Measurements from ENCODE around the gene MPHOSPH9.

DNA sequence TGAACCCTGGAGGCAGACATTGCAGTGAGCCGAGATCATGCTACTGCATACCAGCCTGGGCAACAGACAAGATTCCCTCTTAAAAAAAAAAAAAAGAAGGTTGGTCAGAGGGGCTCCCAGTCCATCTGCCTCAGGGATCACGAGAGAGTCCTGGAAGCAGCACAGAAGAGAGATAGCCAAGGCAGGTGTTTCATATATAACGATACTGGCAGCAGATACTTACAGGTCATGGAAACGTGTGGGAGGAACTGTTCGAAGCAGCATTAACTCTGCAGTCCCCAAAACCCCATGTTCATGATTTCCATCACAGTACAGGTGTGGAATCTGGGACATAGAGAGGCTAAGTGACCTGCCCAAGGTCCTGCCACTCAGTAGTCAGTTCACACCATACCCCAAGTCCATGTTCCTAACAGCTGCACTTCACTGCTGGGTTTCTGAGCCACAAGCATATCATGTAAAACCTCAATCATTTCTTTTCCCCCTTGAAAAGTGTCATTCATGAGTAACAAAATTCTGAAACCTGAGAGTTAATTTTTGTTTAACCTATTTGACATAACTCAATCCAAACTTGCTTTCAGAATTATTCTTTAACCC lies 22.0 kb upstream of the MPHOSPH9 start:
- TF ChIP-seq, protein P1, sequence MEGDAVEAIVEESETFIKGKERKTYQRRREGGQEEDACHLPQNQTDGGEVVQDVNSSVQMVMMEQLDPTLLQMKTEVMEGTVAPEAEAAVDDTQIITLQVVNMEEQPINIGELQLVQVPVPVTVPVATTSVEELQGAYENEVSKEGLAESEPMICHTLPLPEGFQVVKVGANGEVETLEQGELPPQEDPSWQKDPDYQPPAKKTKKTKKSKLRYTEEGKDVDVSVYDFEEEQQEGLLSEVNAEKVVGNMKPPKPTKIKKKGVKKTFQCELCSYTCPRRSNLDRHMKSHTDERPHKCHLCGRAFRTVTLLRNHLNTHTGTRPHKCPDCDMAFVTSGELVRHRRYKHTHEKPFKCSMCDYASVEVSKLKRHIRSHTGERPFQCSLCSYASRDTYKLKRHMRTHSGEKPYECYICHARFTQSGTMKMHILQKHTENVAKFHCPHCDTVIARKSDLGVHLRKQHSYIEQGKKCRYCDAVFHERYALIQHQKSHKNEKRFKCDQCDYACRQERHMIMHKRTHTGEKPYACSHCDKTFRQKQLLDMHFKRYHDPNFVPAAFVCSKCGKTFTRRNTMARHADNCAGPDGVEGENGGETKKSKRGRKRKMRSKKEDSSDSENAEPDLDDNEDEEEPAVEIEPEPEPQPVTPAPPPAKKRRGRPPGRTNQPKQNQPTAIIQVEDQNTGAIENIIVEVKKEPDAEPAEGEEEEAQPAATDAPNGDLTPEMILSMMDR (IDR thresholded peaks at IDR 0.05 in 2 of 3, conservative IDR thresholded peaks at IDR 0.05 in 1 of 3; ENCODE audit: borderline replicate concordance in 1 of 3, insufficient read depth in 1 of 3, low read depth in 2 of 3, low read length in 2 of 3), result no peak
- no peak for TF ChIP-seq YY1 (IDR thresholded peaks at IDR 0.05; ENCODE audit: extremely low read depth, insufficient replicate concordance, low read depth, low read length)
- TF ChIP-seq EZH2 (IDR thresholded peaks at IDR 0.05), result no peak
- TF ChIP-seq, protein P2, sequence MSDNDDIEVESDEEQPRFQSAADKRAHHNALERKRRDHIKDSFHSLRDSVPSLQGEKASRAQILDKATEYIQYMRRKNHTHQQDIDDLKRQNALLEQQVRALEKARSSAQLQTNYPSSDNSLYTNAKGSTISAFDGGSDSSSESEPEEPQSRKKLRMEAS (IDR thresholded peaks at IDR 0.05), result no peak
- TF ChIP-seq RAD21 (IDR thresholded peaks at IDR 0.05; ENCODE audit: low read depth), result no peak
- no peak for TF ChIP-seq POLR2A (IDR thresholded peaks at IDR 0.05; ENCODE audit: borderline replicate concordance, extremely low read depth, insufficient read depth, insufficient read length)
- TF ChIP-seq, protein P3, sequence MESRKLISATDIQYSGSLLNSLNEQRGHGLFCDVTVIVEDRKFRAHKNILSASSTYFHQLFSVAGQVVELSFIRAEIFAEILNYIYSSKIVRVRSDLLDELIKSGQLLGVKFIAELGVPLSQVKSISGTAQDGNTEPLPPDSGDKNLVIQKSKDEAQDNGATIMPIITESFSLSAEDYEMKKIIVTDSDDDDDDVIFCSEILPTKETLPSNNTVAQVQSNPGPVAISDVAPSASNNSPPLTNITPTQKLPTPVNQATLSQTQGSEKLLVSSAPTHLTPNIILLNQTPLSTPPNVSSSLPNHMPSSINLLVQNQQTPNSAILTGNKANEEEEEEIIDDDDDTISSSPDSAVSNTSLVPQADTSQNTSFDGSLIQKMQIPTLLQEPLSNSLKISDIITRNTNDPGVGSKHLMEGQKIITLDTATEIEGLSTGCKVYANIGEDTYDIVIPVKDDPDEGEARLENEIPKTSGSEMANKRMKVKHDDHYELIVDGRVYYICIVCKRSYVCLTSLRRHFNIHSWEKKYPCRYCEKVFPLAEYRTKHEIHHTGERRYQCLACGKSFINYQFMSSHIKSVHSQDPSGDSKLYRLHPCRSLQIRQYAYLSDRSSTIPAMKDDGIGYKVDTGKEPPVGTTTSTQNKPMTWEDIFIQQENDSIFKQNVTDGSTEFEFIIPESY (IDR thresholded peaks at IDR 0.05; ENCODE audit: extremely low read depth, insufficient replicate concordance, low read length), result no peak
- TF ChIP-seq, protein P4, sequence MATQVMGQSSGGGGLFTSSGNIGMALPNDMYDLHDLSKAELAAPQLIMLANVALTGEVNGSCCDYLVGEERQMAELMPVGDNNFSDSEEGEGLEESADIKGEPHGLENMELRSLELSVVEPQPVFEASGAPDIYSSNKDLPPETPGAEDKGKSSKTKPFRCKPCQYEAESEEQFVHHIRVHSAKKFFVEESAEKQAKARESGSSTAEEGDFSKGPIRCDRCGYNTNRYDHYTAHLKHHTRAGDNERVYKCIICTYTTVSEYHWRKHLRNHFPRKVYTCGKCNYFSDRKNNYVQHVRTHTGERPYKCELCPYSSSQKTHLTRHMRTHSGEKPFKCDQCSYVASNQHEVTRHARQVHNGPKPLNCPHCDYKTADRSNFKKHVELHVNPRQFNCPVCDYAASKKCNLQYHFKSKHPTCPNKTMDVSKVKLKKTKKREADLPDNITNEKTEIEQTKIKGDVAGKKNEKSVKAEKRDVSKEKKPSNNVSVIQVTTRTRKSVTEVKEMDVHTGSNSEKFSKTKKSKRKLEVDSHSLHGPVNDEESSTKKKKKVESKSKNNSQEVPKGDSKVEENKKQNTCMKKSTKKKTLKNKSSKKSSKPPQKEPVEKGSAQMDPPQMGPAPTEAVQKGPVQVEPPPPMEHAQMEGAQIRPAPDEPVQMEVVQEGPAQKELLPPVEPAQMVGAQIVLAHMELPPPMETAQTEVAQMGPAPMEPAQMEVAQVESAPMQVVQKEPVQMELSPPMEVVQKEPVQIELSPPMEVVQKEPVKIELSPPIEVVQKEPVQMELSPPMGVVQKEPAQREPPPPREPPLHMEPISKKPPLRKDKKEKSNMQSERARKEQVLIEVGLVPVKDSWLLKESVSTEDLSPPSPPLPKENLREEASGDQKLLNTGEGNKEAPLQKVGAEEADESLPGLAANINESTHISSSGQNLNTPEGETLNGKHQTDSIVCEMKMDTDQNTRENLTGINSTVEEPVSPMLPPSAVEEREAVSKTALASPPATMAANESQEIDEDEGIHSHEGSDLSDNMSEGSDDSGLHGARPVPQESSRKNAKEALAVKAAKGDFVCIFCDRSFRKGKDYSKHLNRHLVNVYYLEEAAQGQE (IDR thresholded peaks at IDR 0.05; ENCODE audit: low read depth), result no peak
- no peak for TF ChIP-seq POLR2AphosphoS5 (IDR thresholded peaks at IDR 0.05; ENCODE audit: low read depth, low read length)
- TF ChIP-seq CBX3 (IDR thresholded peaks at IDR 0.05; ENCODE audit: low read depth), result no peak

Measured in HCT116 (cell line).